A673 (cell line): ENCODE data around the gene GAMT.

ENCODE experiments used
- EZH2 ChIP-seq: fragments of 200-600 bp; sonication (generic); IDR thresholded peaks from 2 replicates; pipeline ENCODE4 v1.6.1; 2017; ENCODE audit warnings: borderline replicate concordance, low read depth, mild to moderate bottlenecking, mixed read lengths, antibody characterized with exemption, low read length; ENCODE audit not compliant: poor library complexity, severe bottlenecking
- TF ChIP-seq, protein P1 (sequence below): fragments of 300-800, 200-600 bp; sonication (generic); conservative IDR thresholded peaks from 2 replicates; pipeline ENCODE4 v1.5.1; 2017; ENCODE audit warnings: low read depth, mild to moderate bottlenecking, antibody characterized with exemption, low read length, moderate library complexity, mixed read lengths

DNA sequence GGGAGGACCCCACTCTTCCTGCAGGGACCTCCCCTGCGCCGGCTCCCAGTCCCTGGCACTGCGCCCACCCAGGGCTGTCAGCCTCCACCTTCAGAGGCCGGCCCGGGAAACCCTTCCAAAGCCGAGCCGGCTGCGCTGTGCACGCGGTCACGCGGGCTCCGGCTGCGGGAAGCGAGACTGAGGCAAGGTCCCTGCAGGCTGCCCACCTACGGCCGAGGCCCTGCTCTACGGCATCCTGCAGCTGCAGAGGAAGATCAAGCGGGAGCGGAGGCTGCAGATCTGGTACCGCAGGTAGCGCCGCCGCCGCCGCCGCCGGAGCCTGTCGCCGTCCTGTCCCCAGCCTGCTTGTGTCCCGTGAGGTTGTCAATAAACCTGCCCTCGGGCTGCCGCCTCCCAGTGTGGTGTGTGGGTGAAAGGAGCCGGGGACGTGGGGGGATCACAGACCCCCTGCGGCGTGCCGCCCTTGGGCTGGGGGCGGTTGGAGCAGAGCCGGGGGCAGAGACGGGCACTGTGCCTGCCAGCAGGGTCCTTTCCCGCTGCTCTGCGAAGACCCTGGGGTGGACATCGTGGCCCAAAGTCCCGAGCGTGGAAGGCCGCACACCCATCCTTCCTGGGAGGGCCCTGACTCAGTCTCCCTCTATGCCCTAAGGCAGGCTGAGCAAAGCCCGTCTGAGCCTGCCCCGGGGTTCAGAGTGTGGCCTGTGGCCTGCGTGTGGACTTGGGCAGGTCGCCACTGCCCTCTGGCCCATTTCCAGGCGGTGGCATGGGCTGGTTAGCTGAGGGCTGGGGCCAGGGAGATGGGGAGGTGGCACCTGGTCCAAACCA lies 5.9 kb downstream of the GAMT start:
- TF ChIP-seq, protein P1, sequence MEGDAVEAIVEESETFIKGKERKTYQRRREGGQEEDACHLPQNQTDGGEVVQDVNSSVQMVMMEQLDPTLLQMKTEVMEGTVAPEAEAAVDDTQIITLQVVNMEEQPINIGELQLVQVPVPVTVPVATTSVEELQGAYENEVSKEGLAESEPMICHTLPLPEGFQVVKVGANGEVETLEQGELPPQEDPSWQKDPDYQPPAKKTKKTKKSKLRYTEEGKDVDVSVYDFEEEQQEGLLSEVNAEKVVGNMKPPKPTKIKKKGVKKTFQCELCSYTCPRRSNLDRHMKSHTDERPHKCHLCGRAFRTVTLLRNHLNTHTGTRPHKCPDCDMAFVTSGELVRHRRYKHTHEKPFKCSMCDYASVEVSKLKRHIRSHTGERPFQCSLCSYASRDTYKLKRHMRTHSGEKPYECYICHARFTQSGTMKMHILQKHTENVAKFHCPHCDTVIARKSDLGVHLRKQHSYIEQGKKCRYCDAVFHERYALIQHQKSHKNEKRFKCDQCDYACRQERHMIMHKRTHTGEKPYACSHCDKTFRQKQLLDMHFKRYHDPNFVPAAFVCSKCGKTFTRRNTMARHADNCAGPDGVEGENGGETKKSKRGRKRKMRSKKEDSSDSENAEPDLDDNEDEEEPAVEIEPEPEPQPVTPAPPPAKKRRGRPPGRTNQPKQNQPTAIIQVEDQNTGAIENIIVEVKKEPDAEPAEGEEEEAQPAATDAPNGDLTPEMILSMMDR: no peak
- no peak for TF ChIP-seq EZH2
